ENCODE results near the gene GNG4. TPM values are rescaled to one million over a fixed set of nuclear protein-coding genes. Genes with fewer than 3 reads are reported as not detected.

Gene GNG4
- total RNA-seq, 1 donor from 2014 or later = 0.12 TPM

DNA sequence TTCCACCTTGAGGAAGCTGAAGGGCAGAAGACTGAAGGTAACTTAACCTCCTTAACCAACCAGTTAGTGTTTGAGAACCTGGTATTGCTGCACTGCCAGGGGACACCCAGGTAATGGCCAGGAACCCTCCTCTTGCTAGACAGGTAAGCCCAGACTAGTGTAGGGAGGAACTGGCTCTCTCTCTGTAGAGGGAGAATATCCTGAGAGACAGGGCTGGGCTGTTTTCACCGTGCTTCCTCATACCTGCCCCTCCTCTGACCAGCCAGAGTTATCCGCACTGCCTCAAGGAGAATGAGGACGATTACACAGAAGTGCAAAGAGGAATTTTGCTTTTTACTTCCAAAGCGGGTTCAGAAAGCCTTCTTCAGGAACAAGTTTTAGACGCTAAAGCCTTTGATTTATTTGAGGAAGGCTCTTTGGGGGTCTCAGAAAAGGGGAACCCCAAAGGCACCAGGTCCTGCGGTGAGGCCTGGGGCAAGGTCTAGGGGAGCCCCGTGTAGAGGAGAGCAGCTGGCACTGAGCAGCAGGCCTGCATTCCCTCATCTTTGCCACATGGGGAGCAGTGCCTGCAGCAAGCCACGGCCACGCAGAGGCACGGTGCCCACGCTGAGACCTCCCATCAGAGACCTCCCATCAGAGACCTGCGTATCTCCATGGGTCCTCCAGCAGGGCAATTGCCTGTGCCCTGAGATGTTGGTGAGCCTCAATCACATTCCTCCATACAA lies 13.5 kb downstream of the GNG4 start:
- H3K4me3 ChIP-seq (ENCODE audit: low read depth, low read length) = no peak overlapping the region
- DNase-seq (ENCODE audit: low read depth) = no peak
- no peak for TF ChIP-seq CTCF (conservative IDR thresholded peaks at IDR 0.05; ENCODE audit: low read depth, low read length)

GRCh38 chr1:235632506-235633401 lies 16.8 kb downstream of the GNG4 start:
- no peak for TF ChIP-seq CTCF (conservative IDR thresholded peaks at IDR 0.05; ENCODE audit: low read depth, low read length)
- peak; percentile 10 for DNase-seq (ENCODE audit: low read depth)
- H3K4me3 ChIP-seq (ENCODE audit: low read depth, low read length) = no peak overlapping the region

- H3K4me3 ChIP-seq (ENCODE audit: low read depth, low read length) = no peak overlapping the region
- TF ChIP-seq CTCF (conservative IDR thresholded peaks at IDR 0.05; ENCODE audit: low read depth, low read length) = no peak
- DNase-seq (ENCODE audit: low read depth) = no peak
Measured at GRCh38 chr1:235631816-235632215, 17.8 kb downstream of the GNG4 start.

GRCh38 chr1:235628316-235629005 lies 21.1 kb downstream of the GNG4 start:
- H3K4me3 ChIP-seq (ENCODE audit: low read depth, low read length) = no peak overlapping the region
- no peak for DNase-seq (ENCODE audit: low read depth)
- TF ChIP-seq CTCF (conservative IDR thresholded peaks at IDR 0.05; ENCODE audit: low read depth, low read length) = no peak

GRCh38 chr1:235625831-235626230 lies 23.8 kb downstream of the GNG4 start:
- DNase-seq (ENCODE audit: low read depth) = no peak
- TF ChIP-seq CTCF (conservative IDR thresholded peaks at IDR 0.05; ENCODE audit: low read depth, low read length) = no peak
- no peak overlapping the region for H3K4me3 ChIP-seq (ENCODE audit: low read depth, low read length)

DNA sequence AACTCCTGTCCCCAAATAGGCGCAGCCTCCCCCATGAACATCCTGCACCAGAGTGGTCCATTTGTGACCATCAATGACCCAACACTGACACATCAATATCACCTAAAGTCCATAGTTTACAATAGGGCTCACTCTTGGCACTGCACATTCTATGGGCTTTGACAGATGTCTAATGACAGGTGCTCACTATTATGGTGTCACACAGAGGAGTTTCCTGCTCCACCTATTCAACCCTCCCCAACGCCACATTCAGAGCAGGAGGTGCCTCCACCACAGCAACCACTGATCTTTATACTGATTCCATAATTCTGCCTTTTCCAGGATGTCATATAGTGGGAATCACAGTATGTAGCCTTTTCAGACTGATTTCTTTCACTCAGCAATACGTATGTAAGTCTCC lies 24.2 kb downstream of the GNG4 start:
- no peak overlapping the region for H3K4me3 ChIP-seq (ENCODE audit: low read depth, low read length)
- TF ChIP-seq CTCF (conservative IDR thresholded peaks at IDR 0.05; ENCODE audit: low read depth, low read length) = no peak
- no peak for DNase-seq (ENCODE audit: low read depth)

Measured in epithelial cell of proximal tubule (primary cell).